Activated CD8-positive, alpha-beta memory T cell treated with anti-CD3 and anti-CD28 coated beads for 4 hours (primary cell): ENCODE measurements around the gene ZIC4.

Experiments
- DNase-seq, 2 donors: peaks; one replicate each; pipeline ENCODE4 v3.0.0-alpha.2; 2020; ENCODE audit warnings: low read depth in 2 of 2

ZIC4 gene

DNA sequence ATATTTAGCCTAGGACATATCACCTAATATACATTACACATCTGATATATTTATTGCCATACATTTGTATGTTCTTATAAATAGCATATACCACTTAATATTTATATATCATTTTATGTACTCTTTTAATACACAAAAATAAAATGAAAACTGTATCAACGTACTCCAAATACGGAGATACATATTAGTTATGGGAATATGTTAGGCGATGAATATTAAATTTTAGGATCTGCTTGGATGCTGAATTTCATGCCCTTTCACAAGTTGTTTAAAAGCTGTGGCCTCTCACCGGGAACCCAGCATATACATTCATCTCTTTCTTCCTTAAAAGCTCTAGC is 50.6 kb downstream of the ZIC4 start:
- DNase-seq = no peak

DNA sequence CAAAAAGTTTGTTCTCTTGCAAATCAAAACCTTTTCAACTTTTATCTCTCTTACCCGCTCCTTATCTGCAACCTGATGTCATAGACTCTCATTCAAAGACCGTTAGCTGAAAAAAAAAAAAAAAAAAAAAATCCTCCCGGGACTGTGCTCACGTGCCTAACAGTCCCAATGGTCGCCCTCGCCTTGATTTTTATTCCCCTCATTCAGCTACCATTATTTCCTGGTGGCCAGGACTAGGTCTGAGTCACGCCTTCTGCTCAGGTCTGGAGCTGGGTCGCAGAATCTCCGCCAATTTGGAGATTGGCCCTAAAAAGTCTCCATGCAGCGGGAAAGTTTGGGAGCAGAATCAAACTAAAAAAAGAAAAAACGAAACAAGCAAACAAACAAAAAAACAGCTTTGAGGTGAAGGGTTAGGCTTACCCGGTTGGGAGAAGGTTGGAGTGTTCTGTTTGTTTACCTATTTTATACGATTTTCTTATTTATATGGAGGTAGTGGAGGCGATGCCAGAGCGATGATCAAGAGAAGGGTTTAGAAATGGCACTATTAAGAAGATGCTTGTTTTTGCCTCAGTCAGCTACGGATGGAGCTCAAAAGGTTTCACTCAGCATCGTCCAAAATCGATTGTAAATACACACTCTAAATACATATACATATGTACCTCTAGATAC is 51.1 kb downstream of the ZIC4 start:
- no peak for DNase-seq

DNA sequence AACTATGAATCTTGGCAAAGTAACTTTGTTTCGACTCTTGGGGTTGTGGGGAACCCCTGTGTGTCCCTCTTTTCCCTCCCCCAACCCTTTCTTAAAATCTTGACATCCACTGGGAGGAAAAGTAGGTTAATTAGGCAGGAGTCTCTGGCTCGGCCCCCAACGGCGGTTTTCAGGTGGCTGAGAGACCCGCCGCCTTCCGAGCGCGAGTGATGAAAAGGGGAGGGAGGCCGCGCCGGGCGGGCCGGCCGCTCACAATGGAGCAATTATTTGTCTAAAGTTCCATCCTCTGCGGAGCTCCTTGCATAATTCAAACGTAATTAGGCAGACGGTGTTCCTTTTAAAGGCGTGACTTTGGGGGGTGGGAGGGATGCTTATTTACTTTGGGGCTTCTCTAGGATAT is 51.7 kb downstream of the ZIC4 start:
- DNase-seq = no peak

DNA sequence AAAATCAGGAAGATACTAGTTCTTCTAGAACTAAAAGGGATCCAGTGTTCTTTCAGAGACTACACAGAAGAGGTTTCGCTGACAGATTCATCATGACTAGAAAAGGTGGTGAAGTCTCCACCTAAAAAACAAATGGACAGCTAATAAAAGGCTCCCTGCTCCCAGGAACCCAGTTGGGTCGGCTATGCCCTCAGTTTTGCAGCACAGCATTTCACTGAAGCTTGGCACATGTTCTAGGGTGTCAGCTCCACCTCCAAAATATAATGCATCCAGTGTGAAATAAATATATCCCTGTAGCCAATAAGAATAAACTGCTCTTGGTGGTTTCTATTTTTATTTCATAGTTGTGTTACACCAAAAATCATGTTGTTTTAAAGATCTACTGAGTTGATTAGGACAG is 55.0 kb downstream of the ZIC4 start:
- DNase-seq = no peak

DNA sequence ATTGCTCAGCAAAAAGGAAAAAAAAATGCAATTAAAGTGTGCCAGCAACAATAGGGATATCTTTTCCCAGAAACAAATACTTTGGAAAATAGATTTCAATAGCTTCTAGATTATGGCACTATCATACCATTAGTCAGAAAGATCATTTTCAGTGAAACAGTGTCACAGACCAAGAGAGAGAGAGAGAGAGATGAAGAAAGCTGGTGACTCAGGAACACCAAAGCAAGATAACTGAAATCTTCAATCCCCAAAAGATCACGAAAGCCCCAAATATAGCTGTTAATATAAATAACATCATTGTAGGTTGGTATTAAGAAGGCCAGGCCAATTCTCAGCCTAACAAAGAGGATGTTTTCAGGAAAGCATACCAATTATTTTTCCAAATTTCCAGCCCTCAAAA is 57.4 kb downstream of the ZIC4 start:
- no peak for DNase-seq

DNA sequence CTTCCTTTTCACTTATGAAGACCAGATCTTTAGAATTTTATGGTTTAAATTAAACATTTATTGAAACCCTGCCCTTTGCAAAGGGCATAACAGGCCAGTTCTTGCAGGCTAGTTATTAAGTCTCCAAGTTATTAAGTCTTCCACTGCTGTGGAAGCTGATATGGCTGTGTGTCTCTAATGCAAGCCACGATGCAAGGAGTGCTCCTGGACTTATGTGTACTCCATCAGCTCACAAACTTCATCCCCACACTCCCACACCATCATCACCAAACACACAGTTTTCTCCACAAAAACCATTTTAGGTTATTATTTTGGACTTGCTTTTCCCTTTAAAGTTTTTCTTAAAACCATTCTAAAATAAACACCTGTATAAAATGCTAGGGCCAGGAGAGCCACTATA is 62.4 kb downstream of the ZIC4 start:
- no peak for DNase-seq

DNA sequence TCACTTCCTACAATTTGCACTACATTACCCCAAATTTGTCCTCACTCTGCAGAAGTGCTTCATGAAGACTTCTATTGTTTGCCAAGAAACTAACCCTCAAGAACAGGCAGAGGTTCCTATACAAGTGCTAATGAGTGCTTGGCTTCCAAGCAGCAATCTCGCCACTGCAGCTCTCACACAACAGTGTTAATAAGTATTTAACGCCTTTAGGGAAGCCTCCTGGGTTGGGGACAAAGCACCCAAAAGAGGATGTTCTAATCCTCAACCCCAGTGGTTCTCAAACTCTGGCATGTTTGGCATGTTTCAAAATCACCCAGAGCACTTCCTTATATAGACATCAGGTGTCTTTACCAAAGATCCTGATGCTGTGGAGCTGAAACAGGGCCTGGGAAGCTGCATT is 64.6 kb downstream of the ZIC4 start:
- DNase-seq = no peak

DNA sequence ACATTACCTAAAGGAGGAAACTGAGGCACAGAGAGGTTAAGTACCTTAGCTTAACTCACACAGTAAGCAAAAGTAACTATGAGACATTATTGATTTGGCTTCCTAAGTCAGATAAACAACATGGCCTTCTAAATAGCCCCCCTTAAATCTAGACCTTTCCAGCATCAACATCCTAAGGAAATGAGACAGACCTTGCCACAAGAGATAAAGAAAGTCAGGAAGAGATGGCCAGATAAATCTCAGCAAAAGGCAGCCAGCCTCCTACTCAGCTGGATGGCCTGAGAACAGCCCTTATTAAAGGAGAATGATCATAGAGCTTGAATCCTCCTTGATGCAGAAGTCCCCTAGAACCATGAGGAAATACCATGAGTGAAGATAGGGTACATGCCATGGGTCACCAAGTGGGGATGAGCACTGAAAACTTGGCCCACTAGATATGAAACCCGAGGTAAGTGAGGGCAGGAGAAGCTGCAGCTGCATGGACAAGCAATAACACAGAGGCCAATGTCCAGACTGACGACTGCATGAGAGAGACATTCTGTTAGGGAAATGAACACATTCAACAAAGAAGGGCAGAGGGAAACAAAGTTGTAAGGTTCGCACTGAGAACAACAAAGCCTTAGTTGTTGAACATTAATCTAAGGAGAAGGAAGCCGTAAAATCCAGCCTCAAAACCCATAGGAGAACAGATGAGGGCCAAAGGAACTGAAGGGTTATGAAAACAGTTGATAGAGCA is 69.6 kb downstream of the ZIC4 start:
- no peak for DNase-seq
